Stimulated activated naive CD8-positive, alpha-beta T cell treated with anti-CD3 and anti-CD28 coated beads, Interleukin-15, Interleukin-2, amounts not matched to agents 100 ng/mL and 50 ng/mL, for 24 hours (primary cell): ENCODE measurements around the gene CEACAM18.

Source experiments
- H3K27ac Mint-ChIP-seq: one replicate; pipeline ENCODE4 v1.8.0; 2021; ENCODE audit warnings: mild to moderate bottlenecking, mixed read lengths
- H3K27me3 Mint-ChIP-seq: one replicate; pipeline ENCODE4 v1.8.0; 2021; ENCODE audit warnings: mixed read lengths
- H3K36me3 Mint-ChIP-seq: one replicate; pipeline ENCODE4 v1.8.0; 2021; ENCODE audit warnings: low read depth, mixed read lengths
- H3K4me1 Mint-ChIP-seq: one replicate; pipeline ENCODE4 v1.8.0; 2021; ENCODE audit warnings: low read depth, mixed read lengths
- H3K4me3 Mint-ChIP-seq: one replicate; pipeline ENCODE4 v1.8.0; 2021; ENCODE audit warnings: mild to moderate bottlenecking, mixed read lengths
- H3K9me3 Mint-ChIP-seq: one replicate; pipeline ENCODE4 v1.8.0; 2021; ENCODE audit warnings: mixed read lengths

Gene CEACAM18

DNA sequence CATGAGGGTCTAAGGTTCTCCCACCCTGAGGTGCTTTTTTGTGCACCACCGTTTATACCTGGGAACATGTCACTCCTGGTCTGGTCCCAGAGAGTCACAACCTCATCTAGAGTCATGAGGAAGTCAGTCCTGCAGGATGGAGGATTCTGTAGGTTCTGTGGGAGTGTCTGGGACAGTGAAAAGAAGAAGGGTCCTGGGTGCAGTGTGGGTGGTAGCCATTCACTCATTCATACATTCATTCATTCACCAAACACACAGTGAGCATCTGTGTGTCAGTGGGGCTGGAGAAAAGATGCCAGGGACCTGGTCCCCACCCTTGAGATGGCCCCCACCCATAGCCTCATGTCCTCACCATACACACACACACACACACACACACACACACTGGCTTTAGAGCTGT lies 8.7 kb upstream of the CEACAM18 start:
- no peak overlapping the region for H3K4me3 Mint-ChIP-seq

DNA sequence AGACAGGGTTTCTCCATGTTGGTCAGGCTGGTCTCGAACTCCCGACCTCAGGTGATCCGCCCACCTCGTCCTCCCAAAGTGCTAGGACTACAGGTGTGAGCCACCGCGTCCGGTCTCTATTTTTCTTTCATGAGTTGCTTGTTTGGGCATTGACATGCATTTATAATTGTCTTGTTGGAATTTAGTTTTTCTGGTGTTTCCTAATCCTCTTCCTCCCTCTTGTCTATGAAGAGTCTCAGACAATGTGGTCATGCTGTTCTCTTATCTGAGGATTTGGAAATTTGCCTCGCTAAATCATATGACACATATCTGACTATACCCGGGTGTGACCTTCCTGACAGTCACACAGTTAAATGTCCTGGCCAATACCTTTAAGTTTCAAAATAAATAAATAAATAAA lies 7.4 kb upstream of the CEACAM18 start:
- H3K9me3 Mint-ChIP-seq, result no peaks in the 10 kb centered on the region
- H3K4me1 Mint-ChIP-seq, result peaks cover 49% of the 10 kb centered on the region
- no peak overlapping the region for H3K4me3 Mint-ChIP-seq
- no peak overlapping the region for H3K27ac Mint-ChIP-seq
- peaks cover 15% of the 10 kb centered on the region for H3K27me3 Mint-ChIP-seq
- H3K36me3 Mint-ChIP-seq, result no peaks in the 10 kb centered on the region

More for the DNA sequence above, 8.7 kb upstream of the CEACAM18 start:
- Mint-ChIP-seq H3K27ac (no peak overlapping the region), H3K4me1 (peaks cover 49% of the 10 kb centered on the region), H3K27me3 (peaks cover 22% of the 10 kb centered on the region), H3K9me3 (no peaks in the 10 kb centered on the region), H3K36me3 (no peaks in the 10 kb centered on the region)

GRCh38 chr19:51471527-51471926 lies 6.8 kb upstream of the CEACAM18 start:
- Mint-ChIP-seq H3K36me3 (no peaks in the 10 kb centered on the region), H3K27me3 (peaks cover 15% of the 10 kb centered on the region), H3K9me3 (peaks cover 4% of the 10 kb centered on the region), H3K4me1 (peaks cover 44% of the 10 kb centered on the region), H3K4me3 (no peak overlapping the region), H3K27ac (no peak overlapping the region)

DNA sequence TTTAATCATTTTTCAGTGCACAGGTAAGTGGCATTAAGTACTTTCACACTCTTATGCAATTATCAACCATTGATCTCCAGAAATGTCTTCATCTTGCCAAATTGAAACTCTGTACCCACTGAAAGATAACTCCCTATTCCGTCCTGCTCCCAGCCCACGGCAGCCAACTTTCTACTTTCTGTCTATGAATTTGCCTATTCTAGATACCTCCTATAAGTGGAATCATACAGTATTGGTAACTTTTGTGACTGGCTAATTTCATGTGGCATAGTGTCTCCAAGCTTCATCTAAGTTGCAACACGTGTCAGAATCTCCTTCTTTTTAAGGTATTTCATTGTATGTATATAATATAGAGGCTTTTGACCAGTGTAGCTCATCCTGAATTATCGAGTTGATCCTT lies 5.7 kb upstream of the CEACAM18 start:
- Mint-ChIP-seq H3K4me1 (peaks cover 40% of the 10 kb centered on the region), H3K4me3 (no peak overlapping the region), H3K27ac (no peak overlapping the region), H3K36me3 (no peaks in the 10 kb centered on the region), H3K9me3 (peaks cover 4% of the 10 kb centered on the region), H3K27me3 (peaks cover 15% of the 10 kb centered on the region)

DNA sequence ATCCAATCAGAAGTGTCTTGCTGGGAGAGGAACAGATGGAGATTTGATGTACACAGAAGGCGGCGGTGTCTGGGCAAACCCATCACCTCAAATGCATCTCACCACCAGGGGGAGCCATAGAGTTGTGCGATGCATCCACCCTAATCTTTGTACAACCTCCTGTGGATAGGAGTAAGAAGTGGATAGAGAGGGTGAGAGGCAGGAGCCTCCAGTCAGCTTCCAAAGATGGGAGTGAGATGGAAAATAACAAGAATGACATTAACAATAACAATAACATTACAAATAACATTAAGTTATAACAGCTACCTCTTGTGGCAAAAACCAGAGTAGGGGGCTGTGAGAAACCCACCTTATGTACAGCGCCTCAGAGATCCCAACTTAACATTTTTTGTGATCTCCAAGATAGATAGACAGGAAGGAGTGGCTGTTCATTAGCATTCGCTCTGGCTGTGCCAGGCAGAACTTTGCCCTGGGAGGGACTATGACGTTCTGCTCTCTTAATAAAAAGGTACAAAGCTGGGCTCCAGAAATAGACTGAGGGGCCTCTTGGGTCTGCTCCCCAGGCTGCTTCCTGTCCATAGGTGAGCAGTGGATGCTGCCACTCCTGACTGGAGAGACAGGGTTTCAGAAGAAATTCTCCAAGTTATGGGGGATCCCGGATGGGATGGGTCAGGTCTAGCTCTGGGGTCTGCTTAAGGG lies 5.2 kb upstream of the CEACAM18 start:
- peaks cover 35% of the 10 kb centered on the region for H3K4me1 Mint-ChIP-seq

DNA sequence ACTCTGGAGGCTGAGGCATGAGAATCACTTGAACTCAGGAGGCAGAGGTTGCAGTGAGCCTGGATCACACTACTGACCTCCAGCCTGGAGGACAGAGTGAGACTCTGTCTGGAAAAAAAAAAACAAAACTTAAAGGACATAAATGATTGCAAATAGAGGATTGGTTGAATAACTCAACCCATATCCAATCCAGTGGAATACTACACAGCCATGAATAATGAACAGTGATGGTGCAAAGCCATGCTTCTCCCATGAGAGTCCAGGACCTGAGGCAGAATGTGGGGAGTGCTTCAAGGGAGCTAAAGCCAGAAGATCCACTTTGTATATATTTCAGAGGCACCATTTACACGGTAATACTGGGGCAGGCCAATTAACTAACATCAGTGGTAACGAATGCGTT lies 2.2 kb upstream of the CEACAM18 start:
- Mint-ChIP-seq H3K4me3 (no peak overlapping the region), H3K9me3 (peaks cover 7% of the 10 kb centered on the region), H3K4me1 (peaks cover 49% of the 10 kb centered on the region), H3K27me3 (peaks cover 12% of the 10 kb centered on the region), H3K36me3 (no peaks in the 10 kb centered on the region), H3K27ac (no peak overlapping the region)

More for the DNA sequence above, 5.2 kb upstream of the CEACAM18 start:
- Mint-ChIP-seq H3K4me3 (no peak overlapping the region), H3K9me3 (peaks cover 4% of the 10 kb centered on the region), H3K27me3 (peaks cover 12% of the 10 kb centered on the region), H3K36me3 (no peaks in the 10 kb centered on the region), H3K27ac (no peak overlapping the region)

DNA sequence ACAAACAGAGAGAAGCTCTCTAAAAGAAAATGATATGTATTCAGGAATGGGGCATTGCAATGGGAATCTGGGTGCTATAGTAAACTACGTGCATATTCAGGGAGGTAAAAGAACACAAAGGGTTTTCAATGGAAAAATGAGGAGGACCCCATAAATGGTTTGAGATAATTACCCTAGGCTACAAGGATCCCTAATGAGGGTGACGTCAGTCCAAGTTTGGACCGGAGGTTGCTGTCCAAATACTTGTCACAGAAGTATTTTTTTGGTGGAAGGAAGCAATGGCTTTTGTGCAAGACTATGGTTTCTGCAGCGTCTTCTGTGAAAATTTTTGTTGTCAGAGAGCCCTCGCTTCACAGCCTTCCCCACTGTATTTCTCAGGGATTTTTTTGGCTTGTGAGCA lies 995 bp upstream of the CEACAM18 start:
- no peak overlapping the region for H3K27ac Mint-ChIP-seq
- peaks cover 16% of the 10 kb centered on the region for H3K27me3 Mint-ChIP-seq
- H3K4me3 Mint-ChIP-seq, result no peak overlapping the region
- H3K4me1 Mint-ChIP-seq, result peaks cover 41% of the 10 kb centered on the region
- H3K9me3 Mint-ChIP-seq, result peaks cover 7% of the 10 kb centered on the region
- H3K36me3 Mint-ChIP-seq, result no peaks in the 10 kb centered on the region

DNA sequence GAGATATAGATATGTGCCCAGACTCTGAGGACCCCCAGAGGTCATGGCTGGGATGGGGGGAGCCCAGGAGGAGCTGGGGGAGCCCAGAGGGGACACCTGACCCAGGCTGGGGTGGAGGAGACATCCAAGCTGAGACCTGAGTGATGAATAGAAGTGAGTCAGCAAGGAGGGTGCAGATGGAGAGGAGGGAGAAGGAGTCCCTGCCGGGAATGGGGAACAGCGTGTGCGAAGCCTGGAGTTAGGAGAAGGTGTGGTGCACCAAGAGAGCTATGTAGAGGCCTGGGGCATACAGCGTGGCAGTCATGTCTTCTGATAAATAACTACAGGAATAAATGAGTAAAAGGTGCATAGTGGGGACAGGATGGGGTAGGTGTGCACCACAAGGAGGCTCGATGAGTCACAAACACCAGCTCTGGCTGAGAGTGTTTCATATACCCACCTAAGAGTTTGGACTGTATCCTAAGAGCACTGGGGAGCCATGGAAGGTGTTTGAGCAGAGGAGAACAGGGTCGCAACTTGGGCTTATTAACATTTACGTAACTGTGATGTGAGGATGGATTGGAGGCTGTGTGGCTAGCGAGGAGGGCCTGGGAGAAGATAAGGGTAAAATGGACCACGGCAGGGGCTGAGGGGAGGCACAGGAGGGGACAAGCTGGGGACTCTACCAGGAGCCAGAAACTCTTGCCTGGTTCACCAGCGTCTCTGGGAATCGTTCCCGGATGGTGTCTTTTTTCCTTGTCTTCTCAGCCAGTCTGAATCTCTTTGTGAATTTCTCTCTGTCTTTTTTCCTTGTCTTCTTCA lies 1.4 kb downstream of the CEACAM18 start:
- peak overlapping the region; percentile 73 for H3K27ac Mint-ChIP-seq
- H3K9me3 Mint-ChIP-seq, result peaks cover 7% of the 10 kb centered on the region
- peak overlapping the region; percentile 30 for H3K4me3 Mint-ChIP-seq
- H3K4me1 Mint-ChIP-seq, result peaks cover 32% of the 10 kb centered on the region
- no peaks in the 10 kb centered on the region for H3K36me3 Mint-ChIP-seq
- H3K27me3 Mint-ChIP-seq, result peaks cover 32% of the 10 kb centered on the region

DNA sequence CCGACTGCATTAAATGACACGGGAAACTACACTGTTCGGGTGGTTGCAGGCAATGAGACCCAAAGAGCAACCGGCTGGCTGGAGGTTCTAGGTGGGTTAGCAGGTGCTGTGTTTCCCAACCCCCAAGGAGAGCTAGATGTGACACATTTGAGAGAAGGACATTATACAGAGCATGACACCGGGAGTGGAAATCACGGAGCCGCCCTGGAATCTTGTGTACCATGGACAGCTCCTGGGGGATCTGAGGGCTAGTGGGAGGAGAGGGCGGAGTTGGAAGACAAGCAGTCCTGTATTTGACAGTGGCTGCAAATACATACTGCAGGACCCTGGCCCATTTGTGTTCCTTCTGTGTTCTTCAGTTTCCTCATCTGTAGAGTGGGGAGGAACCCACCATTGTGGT lies 2.3 kb downstream of the CEACAM18 start:
- H3K36me3 Mint-ChIP-seq, result no peaks in the 10 kb centered on the region
- no peak overlapping the region for H3K4me3 Mint-ChIP-seq
- H3K27ac Mint-ChIP-seq, result no peak overlapping the region
- H3K27me3 Mint-ChIP-seq, result peaks cover 35% of the 10 kb centered on the region
- peaks cover 31% of the 10 kb centered on the region for H3K4me1 Mint-ChIP-seq
- peaks cover 7% of the 10 kb centered on the region for H3K9me3 Mint-ChIP-seq

DNA sequence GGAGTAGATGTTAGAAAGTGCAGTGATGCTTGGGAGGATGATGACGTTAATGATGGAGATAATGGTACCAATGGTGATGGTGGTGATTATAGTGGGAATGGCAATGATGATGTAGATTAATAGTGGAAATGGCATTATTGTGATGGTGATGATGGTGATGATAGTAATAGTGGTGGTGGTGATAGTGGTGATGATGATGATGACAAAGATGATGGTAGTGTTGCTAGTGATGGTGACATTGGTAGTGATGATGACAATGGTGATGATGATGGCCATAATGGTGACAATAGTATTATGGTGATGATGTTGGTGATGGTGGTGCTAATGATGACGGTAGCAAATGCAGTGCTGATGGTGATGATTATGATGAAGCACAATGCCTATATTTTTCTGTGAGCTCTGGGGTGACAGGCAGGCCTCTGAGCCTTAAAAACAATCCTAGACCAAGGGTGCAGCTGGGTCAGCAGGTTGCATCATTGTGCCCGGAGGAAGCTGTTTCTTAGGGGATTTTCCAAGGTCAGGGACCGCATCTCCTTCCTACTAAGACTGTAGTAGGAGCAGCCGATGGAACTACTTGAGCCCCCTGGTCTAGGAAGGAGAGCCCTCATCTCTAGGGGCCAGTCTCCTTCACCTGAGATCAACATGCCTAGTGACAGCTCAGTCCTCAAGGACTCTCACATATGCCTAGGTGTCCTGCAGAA lies 7.8 kb downstream of the CEACAM18 start:
- no peak overlapping the region for H3K4me3 Mint-ChIP-seq
- peaks cover 31% of the 10 kb centered on the region for H3K4me1 Mint-ChIP-seq
- no peaks in the 10 kb centered on the region for H3K36me3 Mint-ChIP-seq
- peaks cover 7% of the 10 kb centered on the region for H3K9me3 Mint-ChIP-seq
- peaks cover 28% of the 10 kb centered on the region for H3K27me3 Mint-ChIP-seq
- no peak overlapping the region for H3K27ac Mint-ChIP-seq

DNA sequence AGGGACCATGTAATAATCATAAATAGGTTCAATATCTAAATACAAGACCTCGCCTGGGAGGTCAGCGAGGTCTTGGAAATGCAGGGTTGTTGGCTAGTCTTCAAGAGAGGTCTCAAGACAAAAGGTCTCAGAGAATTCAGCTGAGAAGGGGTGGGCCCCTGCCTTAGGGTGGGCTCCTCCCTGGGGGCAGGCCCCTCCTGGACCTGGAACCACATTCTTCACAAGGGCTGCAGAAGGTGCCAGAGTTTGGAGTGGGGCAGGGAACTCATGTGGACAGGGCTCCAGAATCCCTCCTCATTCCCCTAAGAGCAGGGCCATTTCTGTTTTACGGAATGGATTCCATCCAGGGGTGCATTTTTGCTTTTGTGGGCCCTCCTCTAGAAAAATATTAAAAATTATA lies 10.2 kb downstream of the CEACAM18 start:
- Mint-ChIP-seq H3K27me3 (peaks cover 28% of the 10 kb centered on the region), H3K4me1 (peaks cover 39% of the 10 kb centered on the region), H3K27ac (peak overlapping the region; percentile 74), H3K36me3 (no peaks in the 10 kb centered on the region), H3K9me3 (peaks cover 14% of the 10 kb centered on the region), H3K4me3 (no peak overlapping the region)

DNA sequence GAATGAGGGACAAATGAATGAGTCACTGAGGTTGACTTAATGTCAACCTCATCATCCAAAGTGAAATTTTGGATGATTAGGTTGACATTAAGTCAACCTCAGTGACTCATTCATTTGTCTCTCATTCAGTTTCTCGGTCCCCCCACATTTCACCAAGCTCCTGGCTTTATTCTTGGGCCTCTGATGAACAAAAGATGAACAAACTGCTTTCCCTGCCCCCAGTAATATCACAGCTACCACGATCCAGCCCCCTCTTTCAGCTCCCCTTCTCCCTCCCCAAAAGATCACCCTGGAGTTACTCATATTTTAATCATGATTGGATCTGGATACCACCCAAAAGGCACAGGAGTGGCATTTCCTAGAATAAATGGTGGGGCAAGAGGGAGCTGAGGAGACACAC lies 10.8 kb downstream of the CEACAM18 start:
- peak overlapping the region; percentile 61 for H3K4me3 Mint-ChIP-seq
- H3K36me3 Mint-ChIP-seq, result no peaks in the 10 kb centered on the region
- peaks cover 45% of the 10 kb centered on the region for H3K4me1 Mint-ChIP-seq
- H3K9me3 Mint-ChIP-seq, result peaks cover 19% of the 10 kb centered on the region
- peaks cover 27% of the 10 kb centered on the region for H3K27me3 Mint-ChIP-seq
- peak overlapping the region; percentile 89 for H3K27ac Mint-ChIP-seq

GRCh38 chr19:51490676-51491075 lies 12.3 kb downstream of the CEACAM18 start:
- Mint-ChIP-seq H3K27me3 (peaks cover 25% of the 10 kb centered on the region), H3K9me3 (peaks cover 19% of the 10 kb centered on the region), H3K36me3 (peaks cover 5% of the 10 kb centered on the region), H3K4me1 (peaks cover 48% of the 10 kb centered on the region), H3K27ac (no peak overlapping the region), H3K4me3 (no peak overlapping the region)

DNA sequence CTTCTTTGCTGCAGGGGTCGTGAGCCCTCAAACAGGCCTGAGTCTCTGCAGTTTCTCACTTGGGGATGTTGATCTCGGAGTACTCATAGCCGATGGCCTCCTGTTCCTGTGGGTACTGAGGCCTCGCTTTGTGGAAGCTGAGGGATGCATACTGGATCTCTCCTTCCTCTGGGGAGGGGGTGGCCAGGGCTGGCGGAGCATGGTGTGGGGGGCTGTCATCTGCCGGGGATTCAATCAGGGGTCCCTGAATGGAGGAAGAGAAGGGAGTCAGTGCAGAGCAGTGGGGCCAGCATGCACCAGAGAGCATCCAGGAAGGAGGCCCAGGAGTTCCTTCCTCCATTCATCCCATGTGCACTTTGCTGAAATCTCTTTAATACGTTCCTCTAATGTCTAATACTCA lies 13.2 kb downstream of the CEACAM18 start:
- H3K27ac Mint-ChIP-seq, result no peak overlapping the region
- peaks cover 5% of the 10 kb centered on the region for H3K36me3 Mint-ChIP-seq
- no peak overlapping the region for H3K4me3 Mint-ChIP-seq
- H3K27me3 Mint-ChIP-seq, result peaks cover 20% of the 10 kb centered on the region
- H3K4me1 Mint-ChIP-seq, result peaks cover 45% of the 10 kb centered on the region
- H3K9me3 Mint-ChIP-seq, result peaks cover 15% of the 10 kb centered on the region

DNA sequence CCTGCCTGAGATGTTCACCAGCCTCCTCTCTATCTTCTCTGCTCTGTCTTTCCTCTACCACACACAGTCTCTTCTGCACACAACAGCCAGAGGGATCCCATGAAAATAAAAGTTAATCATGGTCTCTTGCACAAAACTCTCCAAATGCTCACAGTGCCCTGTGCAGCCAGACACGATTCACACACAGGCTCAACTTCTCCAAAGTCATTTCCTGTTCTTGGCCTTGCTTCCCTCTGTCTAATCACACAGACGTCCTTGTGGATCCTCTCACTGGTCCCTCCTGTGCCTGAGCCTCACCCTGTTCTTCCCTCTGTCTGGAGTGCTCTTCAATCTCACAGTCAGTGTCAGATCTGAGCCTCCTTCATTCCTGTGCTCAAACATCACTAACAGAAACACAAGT lies 15.4 kb downstream of the CEACAM18 start:
- H3K27ac Mint-ChIP-seq, result no peak overlapping the region
- peaks cover 5% of the 10 kb centered on the region for H3K36me3 Mint-ChIP-seq
- peaks cover 11% of the 10 kb centered on the region for H3K9me3 Mint-ChIP-seq
- no peak overlapping the region for H3K4me3 Mint-ChIP-seq
- H3K27me3 Mint-ChIP-seq, result peaks cover 20% of the 10 kb centered on the region
- H3K4me1 Mint-ChIP-seq, result peaks cover 33% of the 10 kb centered on the region
